HFFc6 (cell line): ENCODE data around the gene HSPB6. TPM values are rescaled to one million over a fixed set of nuclear protein-coding genes. Genes with fewer than 3 reads are reported as not detected.

Experiments
- DNase-seq: peaks from one replicate; pipeline ENCODE4 v3.0.0-alpha.2; 2018
- H3K27ac Mint-ChIP-seq: 2 replicates; pipeline ENCODE4 v1.8.0; 2020; ENCODE audit warnings: mild to moderate bottlenecking, mixed read lengths
- H3K27me3 Mint-ChIP-seq: 2 replicates; pipeline ENCODE4 v1.8.0; 2021; ENCODE audit warnings: mild to moderate bottlenecking, moderate library complexity, mixed read lengths; ENCODE audit not compliant: insufficient read depth
- H3K36me3 Mint-ChIP-seq: 2 replicates; pipeline ENCODE4 v1.8.0; 2021; ENCODE audit warnings: low read depth, mixed read lengths
- H3K4me1 Mint-ChIP-seq: 2 replicates; pipeline ENCODE4 v1.8.0; 2020; ENCODE audit warnings: low read depth, mixed read lengths
- H3K4me3 Mint-ChIP-seq: 2 replicates; pipeline ENCODE4 v1.8.0; 2020; ENCODE audit warnings: mild to moderate bottlenecking, moderate library complexity, mixed read lengths
- H3K9me3 Mint-ChIP-seq: 2 replicates; pipeline ENCODE4 v1.8.0; 2020; ENCODE audit warnings: mild to moderate bottlenecking, mixed read lengths
- CTCF ChIP-seq: fragments of 200-600 bp; sonication (generic); IDR thresholded peaks from 2 replicates; pipeline ENCODE4 v1.5.0; 2021; ENCODE audit warnings: antibody characterized with exemption, mild to moderate bottlenecking
- total RNA-seq, 6 experiments: library from RNA; stranded (reverse); fragmentation: NEBNext Ultra II Directional; extraction: Animal tissue kit (Norgen Biotek cat#: 25700); gene quantifications; 2 replicates in 1 of 6; 3 replicates in 5 of 6; pipeline ENCODE4 v1.2.3, GENCODE V29; 2021

HSPB6 gene
- total RNA-seq, 6 experiments from 2014 or later: 37.0 to 122 (median 43.9) TPM

GRCh38 chr19:35767288-35768081, 10.7 kb upstream of the HSPB6 start:
- H3K27ac Mint-ChIP-seq: no peak overlapping the region
- peaks cover 2% of the 10 kb centered on the region for H3K27me3 Mint-ChIP-seq
- DNase-seq: no peak

GRCh38 chr19:35766571-35767104, 9.8 kb upstream of the HSPB6 start:
- DNase-seq: no peak
- Mint-ChIP-seq H3K27me3 (peaks cover 2% of the 10 kb centered on the region), H3K9me3 (no peaks in the 10 kb centered on the region), H3K36me3 (peaks cover 12% of the 10 kb centered on the region), H3K4me3 (no peak overlapping the region), H3K27ac (no peak overlapping the region), H3K4me1 (peaks cover 6% of the 10 kb centered on the region; the same call in 1 of the 2 replicates)
- TF ChIP-seq CTCF: no peak

More at GRCh38 chr19:35767288-35768081, 10.7 kb upstream of the HSPB6 start:
- H3K9me3 Mint-ChIP-seq: no peaks in the 10 kb centered on the region
- peaks cover 7% of the 10 kb centered on the region for H3K36me3 Mint-ChIP-seq
- no peak for TF ChIP-seq CTCF
- no peak overlapping the region for H3K4me3 Mint-ChIP-seq
- H3K4me1 Mint-ChIP-seq: peaks cover 6% of the 10 kb centered on the region; the same call in 1 of the 2 replicates

GRCh38 chr19:35764432-35765315, 7.8 kb upstream of the HSPB6 start:
- H3K4me3 Mint-ChIP-seq: no peak overlapping the region

DNA sequence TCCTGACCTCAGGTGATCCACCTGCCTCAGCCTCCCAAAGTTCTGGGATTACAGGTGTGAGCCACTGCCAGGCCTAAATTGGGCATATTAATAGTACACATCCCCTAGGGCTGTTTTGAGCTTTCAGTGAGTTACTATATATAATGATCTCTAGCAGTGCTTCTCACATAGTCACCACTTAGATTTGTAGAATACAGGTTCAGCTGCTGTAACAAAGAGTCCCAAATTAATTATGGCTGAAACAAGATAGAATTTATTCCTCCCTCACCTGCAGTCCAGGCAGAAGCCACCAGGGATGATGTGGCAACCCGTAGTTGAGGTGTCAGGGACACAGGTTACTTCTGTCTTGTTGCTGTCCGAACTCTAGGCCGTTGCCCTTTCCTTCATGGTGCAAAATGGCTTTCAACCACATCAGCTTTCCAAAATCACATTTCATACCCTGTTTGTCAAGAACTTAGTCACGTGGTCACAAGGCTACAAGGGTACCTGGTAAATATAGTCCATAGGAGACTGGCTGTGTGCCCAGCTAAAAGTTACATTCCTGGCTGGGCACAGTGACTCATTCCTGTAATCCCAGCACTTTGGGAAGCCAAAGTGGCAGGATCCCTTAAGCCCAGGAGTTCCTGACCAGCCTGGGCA, 4.0 kb upstream of the HSPB6 start:
- H3K27me3 Mint-ChIP-seq: peaks cover 4% of the 10 kb centered on the region; the same call in 1 of the 2 replicates
- no peak overlapping the region for H3K4me3 Mint-ChIP-seq
- H3K9me3 Mint-ChIP-seq: no peaks in the 10 kb centered on the region
- no peak overlapping the region for H3K27ac Mint-ChIP-seq
- H3K36me3 Mint-ChIP-seq: peaks cover 17% of the 10 kb centered on the region; the same call in 1 of the 2 replicates
- no peak; the same call in 1 of the 2 replicates for TF ChIP-seq CTCF
- no peak for DNase-seq
- H3K4me1 Mint-ChIP-seq: peaks cover 32% of the 10 kb centered on the region

More at GRCh38 chr19:35764432-35765315, 7.8 kb upstream of the HSPB6 start:
- DNase-seq: no peak
- TF ChIP-seq CTCF: no peak
- Mint-ChIP-seq H3K9me3 (no peaks in the 10 kb centered on the region), H3K27ac (no peak overlapping the region), H3K36me3 (peaks cover 13% of the 10 kb centered on the region), H3K4me1 (peaks cover 7% of the 10 kb centered on the region), H3K27me3 (peaks cover 2% of the 10 kb centered on the region; the same call in 1 of the 2 replicates)

DNA sequence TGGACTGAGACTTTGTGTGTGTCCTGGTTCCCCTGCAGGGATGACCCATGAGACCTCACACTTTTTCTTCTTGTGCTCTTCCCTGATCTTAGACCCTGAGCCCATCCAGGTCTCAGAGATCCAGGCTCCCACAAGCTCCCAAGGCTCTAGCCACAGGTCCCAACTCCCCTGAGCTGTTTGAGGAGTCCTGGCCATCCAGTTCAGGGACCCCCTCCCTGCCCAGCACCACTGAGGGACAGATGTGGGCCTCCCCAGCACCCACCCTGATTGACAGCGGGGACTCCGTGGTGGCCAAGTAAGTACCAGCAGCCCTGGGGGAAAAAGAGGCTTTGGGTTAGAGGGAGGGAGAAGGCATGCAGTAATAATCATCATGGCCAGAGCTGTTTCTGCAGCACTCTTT, 2.9 kb upstream of the HSPB6 start:
- Mint-ChIP-seq H3K4me1 (peaks cover 37% of the 10 kb centered on the region), H3K27ac (no peak overlapping the region), H3K27me3 (peaks cover 6% of the 10 kb centered on the region), H3K36me3 (peaks cover 17% of the 10 kb centered on the region; the same call in 1 of the 2 replicates), H3K4me3 (peak overlapping the region; percentile 92), H3K9me3 (no peaks in the 10 kb centered on the region)
- no peak for TF ChIP-seq CTCF
- DNase-seq: no peak
